Measurements from ENCODE around the gene TIGIT. TPM values are rescaled to one million over a fixed set of nuclear protein-coding genes. Genes with fewer than 3 reads are reported as not detected.

Gene TIGIT
- total and polyA plus RNA-seq, 2 experiments from 2014 or later: 0.07 to 0.50 TPM

- no peak overlapping the region for H3K27ac Mint-ChIP-seq
- H3K4me3 Mint-ChIP-seq: no peak overlapping the region
- DNase-seq (ENCODE audit: low spot score): no peak
Measured at GRCh38 chr3:114327665-114328064, 33.8 kb downstream of the TIGIT start.

More at GRCh38 chr3:114327665-114328064, 33.8 kb downstream of the TIGIT start:
- Mint-ChIP-seq H3K27me3 (ENCODE audit: insufficient read depth, low read depth, poor library complexity) (no peaks in the 10 kb centered on the region), H3K9me3 (peaks cover 4% of the 10 kb centered on the region; the same call in 1 of the 3 replicates), H3K4me1 (peaks cover 20% of the 10 kb centered on the region), H3K36me3 (ENCODE audit: low read depth) (no peaks in the 10 kb centered on the region)
- H3K9me2 ChIP-seq (ENCODE audit: insufficient read depth): no peaks in the 10 kb centered on the region
- H3K4me2 ChIP-seq: no peak overlapping the region
- H3K79me2 ChIP-seq (replicated peaks; ENCODE audit: insufficient read depth): no peaks in the 10 kb centered on the region
- H3K4me1 ChIP-seq (ENCODE audit: insufficient read depth): peaks cover 15% of the 10 kb centered on the region
- no peaks in the 10 kb centered on the region for H4K20me1 ChIP-seq (replicated peaks; ENCODE audit: insufficient read depth)
- ATAC-seq: no peak
- no peak overlapping the region for H3K27ac ChIP-seq (ENCODE audit: low read depth)
- TF ChIP-seq ETS1 (IDR thresholded peaks at IDR 0.05) (no peak), NANOG (IDR thresholded peaks at IDR 0.05; ENCODE audit: borderline replicate concordance) (no peak), EZH2phosphoT487 (IDR thresholded peaks at IDR 0.05; ENCODE audit: unreplicated experiment) (no peak), STAT1 (IDR thresholded peaks at IDR 0.05; ENCODE audit: unreplicated experiment) (no peak), REST (IDR thresholded peaks at IDR 0.05; ENCODE audit: unreplicated experiment) (no peak), JUNB (IDR thresholded peaks at IDR 0.05; ENCODE audit: unreplicated experiment) (no peak), ZNF114 (CRISPR knock-in tag; IDR thresholded peaks at IDR 0.05) (no peak), CTCF (conservative IDR thresholded peaks at IDR 0.05; ENCODE audit: low read depth in 2 of 2) (no peak)
- H3K27me3 ChIP-seq (ENCODE audit: insufficient read depth): no peaks in the 10 kb centered on the region
- no peaks in the 10 kb centered on the region for H3F3A ChIP-seq (replicated peaks; ENCODE audit: low read depth)
- H2AFZ ChIP-seq: no peak overlapping the region
- no peaks in the 10 kb centered on the region for H3K36me3 ChIP-seq (ENCODE audit: insufficient read depth)
- H3K4me3 ChIP-seq: no peak overlapping the region

Measured in GM23338 (cell line).